ENCODE results near the gene HS3ST5.
"Not testable (repeated sequence)": the region's sequence is repeated elsewhere in the genome, so short reads cannot be mapped to it uniquely, and the experiment has no call there.

Gene HS3ST5

GRCh38 chr6:114084327-114084890, 258.4 kb downstream of the HS3ST5 start:
- no peak for FAIRE-seq

- FAIRE-seq = no peak
Measured at GRCh38 chr6:114083251-114083650, 259.6 kb downstream of the HS3ST5 start.

DNA sequence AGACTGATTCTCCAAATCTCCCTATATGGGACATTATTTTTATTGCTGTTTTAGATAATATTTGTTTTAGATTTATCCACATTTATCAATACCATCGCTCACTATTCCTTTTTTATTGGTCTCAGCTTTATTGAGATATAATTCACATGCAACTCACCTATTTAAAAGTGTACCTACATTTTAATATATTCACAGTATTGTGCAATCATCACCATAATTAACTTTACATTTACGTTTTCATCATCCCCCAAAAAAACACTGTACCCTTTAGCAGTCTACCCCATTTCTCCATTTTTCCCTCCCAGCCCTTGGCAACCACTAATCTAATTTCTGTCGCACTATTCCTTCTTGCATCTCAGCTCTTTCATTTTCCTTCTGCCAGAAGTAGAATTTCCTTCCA, 261.1 kb downstream of the HS3ST5 start:
- no peak for FAIRE-seq

DNA sequence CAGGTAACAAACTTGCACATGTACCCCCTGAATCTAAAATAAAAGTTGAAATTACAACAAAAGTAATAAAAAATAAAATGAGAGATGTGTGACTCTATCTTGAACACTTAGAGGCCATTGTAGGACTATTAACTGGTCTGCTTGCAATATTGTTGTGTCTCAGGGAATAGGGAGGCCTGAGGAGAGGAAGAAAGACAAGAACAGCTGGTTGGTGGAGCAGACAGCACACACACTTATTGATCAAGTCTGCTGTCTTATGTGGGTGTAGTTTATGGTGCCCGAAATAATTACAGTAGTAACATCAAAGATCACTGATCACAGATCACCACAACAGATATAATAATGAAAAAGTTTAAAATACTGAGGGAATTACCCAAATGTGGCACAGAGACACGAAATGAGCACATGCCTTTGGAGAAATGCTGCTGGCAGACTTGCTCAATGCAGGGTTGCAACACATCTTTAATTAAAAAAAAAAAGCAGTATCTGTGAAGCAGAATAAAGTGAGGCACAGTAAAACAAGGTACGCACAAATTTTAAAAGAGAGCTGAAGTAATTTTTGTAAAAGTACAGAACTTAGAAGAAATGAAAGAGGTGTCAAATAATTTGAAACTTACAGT, 261.8 kb downstream of the HS3ST5 start:
- no peak for FAIRE-seq

GRCh38 chr6:114080410-114080809, 262.4 kb downstream of the HS3ST5 start:
- FAIRE-seq = not testable (repeated sequence)

DNA sequence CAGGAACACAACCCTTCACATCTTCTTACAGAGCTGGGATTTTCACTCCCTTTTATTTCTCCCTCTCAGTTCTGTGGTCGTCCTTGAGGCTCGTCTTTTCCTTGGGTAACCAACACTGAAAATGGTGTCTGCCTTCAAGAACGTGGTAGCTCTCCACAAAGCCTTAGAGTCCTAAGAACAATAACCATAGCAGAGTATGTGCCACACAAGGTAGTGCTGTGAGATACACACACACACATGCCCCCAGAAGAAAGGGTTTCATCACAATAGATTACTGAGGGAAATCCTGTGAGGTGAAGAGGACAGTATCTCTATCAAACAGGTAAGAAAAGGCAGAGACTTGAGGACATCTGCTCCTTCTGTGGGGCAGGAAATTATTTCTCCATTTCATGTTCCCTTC, 267.0 kb downstream of the HS3ST5 start:
- no peak for FAIRE-seq

DNA sequence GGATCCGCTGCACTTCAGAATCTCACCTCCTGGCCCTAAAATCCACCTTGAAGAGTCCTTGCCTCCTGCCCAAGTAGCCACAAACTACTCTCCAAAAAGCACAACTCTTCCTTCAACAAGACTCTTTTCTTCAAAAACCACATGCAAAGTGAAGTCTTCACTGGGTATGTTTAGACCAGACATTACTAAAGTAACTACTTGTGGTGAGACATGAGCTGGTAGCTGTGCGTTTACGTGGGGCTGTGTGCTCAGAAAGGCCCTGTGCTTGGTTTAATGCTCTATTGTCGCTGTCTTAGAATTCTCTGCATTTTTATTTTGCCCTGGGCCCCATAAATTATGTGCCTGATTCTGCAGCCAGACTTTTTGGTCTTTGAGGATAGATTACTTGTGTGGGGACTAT, 267.5 kb downstream of the HS3ST5 start:
- no peak for FAIRE-seq

GRCh38 chr6:114068771-114069170, 274.1 kb downstream of the HS3ST5 start:
- no peak for FAIRE-seq

DNA sequence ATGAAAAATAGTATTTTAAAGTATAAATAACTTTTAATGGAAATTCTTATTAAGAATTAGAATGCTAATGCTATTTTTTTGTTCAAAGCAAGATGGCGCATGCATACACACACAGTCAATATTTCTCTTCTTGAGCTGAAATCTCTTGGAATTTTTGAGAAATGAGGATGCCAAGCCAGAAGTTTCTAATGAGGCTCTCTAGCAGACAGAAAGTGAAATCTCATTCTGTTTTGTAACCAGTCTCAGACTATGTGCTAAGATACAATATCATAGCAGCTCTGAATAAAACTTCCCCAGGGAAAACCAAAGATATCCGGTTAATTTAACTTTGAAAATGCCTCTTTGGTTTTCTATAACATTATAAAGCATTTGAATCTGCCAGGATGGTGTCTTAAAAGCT, 274.7 kb downstream of the HS3ST5 start:
- FAIRE-seq = no peak

DNA sequence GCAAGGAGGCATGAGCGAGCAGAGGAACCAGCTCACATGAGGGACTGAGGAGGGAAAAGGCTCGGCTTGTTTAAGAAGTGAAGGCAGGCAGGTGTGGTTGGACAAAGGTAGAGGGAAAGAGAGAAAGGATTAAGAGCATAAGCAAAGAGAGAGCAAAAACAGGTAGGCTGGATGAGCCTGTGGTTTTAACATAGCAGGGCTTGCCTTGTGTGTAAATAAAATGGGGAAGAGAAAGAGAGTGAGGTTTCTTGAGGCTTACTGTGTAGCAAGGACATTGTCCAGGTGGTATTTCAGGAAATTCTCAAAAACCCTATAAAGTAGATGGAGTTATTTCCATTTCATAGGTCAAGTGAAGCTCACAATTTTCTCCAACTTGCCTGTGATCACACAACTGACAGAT, 278.0 kb downstream of the HS3ST5 start:
- no peak for FAIRE-seq

- FAIRE-seq = no peak
Measured at GRCh38 chr6:114063956-114064355, 278.9 kb downstream of the HS3ST5 start.

- no peak for FAIRE-seq
Measured at GRCh38 chr6:114062199-114062598, 280.6 kb downstream of the HS3ST5 start.

DNA sequence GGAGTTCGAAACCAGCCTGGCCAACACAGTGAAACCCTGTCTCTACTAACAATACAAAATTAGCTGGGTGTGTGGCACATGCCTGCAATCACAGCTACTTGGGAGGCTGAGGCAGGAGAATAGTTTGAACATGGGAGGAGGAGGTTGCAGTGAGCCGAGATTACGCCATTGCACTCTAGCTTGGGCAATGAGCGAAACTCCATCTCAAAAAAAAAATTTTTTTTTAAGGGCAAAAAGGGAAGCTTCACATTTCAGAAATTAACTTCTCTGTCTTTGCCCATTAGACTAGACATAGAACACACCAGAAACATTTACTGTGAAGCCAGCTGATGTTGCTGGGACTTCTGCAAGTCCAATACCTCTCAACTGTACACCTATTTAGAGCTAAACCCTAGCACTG, 281.1 kb downstream of the HS3ST5 start:
- no peak for FAIRE-seq

DNA sequence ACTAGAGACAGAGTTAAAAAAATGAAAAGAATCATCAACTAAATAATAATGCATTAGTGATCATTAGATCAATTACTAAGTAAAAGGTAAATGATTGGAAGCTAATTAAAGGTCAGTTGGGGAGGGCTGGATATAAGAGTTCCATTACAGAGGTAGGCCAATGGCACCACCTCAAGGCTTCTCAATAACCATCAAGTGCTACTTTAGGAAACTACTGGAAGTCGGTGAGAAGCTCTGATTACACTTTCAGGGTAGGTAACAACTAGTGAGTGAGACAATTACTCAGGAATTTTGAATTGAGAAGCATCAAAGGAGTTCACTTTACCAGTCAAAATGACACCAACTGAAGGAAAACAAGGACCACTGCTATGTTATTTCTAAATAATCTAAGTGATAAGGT, 281.7 kb downstream of the HS3ST5 start:
- no peak for FAIRE-seq

DNA sequence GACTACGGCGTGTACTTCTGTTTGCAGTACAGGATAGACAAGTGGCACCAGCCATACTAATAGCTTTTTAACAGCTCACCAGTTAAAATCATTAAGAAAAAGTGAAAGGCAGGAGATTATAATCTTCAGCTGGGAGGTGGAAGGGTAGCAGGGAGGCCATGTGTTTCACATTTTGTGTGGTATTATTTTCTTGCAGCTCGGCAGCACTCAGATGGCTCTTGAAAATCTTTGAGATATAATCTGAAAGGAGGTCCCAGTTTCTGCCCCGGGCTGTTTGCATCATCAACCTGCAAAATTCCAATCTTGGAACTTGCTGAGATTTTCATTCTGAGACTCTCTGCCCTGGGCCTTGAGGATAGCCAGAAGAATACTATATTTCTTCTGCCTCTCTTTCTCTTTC, 284.4 kb downstream of the HS3ST5 start:
- FAIRE-seq = no peak

DNA sequence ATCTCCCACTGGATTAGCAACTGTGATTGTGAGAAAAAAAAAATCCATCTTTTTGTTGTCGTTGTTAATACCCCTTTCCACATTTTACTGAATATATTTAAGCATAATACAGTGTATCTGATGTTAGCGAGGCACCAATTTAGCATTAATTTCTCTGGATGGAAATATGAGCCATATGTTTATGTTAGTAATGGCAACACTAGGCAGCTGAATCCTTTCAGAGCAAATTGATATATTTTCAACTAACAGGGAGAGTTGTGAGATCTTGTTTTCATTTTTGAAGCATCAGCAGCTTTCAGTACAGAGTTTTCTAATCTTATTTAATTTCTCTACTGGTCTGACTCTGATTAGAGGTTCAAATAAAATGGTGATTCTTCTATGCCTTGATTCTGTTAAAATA, 287.1 kb downstream of the HS3ST5 start:
- FAIRE-seq = no peak

DNA sequence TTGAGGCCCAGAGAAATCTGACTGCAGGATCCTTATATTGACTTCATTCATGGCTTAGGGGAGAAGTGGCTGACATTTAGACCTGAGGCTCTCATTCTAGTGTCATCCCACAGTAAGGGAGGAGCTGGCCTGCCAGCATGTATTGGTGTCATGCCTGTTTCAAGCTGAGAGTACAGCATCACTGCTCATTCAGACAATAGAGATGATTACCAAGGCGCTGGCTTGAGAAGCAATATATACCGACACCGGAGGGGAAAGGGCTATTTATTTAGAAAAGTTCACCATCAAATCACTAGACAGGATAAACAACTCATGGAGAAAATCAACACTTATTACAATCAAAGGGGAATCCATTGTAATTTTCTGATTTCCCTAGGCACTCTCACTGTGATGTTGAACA, 287.5 kb downstream of the HS3ST5 start:
- FAIRE-seq = no peak

- no peak for FAIRE-seq
Measured at GRCh38 chr6:114053791-114054190, 289.0 kb downstream of the HS3ST5 start.

DNA sequence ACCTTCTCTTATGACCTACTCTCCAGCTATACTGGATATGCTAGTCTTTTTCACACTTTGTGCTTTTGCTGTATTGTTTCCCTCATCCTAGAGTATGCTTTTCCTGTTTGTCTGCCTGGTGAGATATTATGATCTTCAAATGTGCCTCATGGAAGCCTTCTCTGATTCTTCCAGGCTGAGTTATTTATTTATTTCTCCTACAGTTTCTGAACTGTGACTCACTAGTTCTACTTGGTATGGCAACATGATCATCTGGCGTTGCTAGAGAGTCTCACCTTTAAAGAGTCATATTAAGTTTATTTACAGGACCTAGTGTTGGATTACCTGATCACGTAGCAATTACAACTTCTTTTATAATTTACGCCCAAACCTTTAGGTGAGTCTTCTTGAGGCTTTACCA, 290.7 kb downstream of the HS3ST5 start:
- FAIRE-seq = no peak

DNA sequence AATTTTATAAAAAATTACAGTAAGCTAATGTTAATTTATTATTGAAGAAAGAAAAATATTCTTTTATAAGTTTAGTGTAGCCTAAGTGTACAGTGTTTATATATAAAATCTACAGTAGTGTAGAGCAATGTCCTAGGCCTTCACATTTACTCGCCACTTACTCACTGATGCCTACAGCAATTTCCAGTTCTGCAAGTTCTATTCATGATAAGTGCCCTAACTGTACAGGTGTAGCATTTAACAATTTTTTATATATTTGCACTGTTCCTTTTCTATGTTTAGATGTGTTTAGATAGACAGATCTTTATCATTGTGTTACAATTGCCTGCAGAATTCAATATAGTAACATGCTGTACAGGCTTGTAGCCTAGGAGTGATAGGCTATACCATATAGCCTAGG, 291.8 kb downstream of the HS3ST5 start:
- FAIRE-seq = no peak

DNA sequence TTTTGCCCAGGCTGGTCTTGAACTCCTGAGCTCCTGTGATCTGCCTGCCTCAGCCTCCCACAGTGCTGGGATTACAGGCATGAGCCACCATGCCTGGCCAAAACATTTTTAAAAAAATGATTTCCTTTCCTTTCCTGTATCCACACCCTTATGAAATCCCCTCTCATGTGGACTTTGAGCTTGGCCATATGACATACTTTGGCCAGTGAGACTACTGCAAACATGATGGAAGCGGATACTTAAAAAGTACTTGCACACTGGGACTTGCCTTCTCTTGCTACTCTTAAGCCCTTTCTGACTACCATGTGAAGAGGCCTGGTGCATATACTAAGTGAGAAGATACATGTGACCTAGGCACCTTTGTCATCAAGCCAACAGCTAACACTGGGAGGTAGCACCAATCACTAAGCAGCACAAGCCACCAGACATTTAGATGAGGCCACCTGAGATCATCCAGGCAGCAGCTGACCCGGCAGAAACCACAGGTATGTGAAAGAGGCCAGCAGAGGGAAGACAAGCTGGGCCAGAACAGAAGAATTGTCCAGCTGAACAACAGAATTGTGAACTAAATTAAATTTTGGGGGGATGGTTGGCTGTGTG, 293.4 kb downstream of the HS3ST5 start:
- FAIRE-seq = no peak

DNA sequence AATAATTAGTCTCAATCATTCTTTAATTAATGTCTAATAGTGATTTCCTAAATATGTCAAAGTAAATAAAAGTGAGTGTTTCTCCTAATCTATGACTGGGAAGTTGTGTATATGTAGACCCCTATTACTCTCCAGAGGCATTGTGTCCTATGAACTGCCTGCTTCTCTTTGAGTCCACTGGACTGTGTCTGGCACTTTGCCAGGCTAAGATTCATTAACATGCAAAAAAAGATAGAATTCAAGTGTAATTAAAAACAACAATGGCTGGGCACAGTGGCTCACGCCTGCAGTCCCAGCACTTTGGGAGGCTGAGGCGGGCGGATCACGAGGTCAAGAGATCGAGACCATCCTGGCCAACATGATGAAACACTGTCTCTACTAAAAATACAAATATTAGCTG, 298.3 kb downstream of the HS3ST5 start:
- FAIRE-seq = not testable (repeated sequence)

DNA sequence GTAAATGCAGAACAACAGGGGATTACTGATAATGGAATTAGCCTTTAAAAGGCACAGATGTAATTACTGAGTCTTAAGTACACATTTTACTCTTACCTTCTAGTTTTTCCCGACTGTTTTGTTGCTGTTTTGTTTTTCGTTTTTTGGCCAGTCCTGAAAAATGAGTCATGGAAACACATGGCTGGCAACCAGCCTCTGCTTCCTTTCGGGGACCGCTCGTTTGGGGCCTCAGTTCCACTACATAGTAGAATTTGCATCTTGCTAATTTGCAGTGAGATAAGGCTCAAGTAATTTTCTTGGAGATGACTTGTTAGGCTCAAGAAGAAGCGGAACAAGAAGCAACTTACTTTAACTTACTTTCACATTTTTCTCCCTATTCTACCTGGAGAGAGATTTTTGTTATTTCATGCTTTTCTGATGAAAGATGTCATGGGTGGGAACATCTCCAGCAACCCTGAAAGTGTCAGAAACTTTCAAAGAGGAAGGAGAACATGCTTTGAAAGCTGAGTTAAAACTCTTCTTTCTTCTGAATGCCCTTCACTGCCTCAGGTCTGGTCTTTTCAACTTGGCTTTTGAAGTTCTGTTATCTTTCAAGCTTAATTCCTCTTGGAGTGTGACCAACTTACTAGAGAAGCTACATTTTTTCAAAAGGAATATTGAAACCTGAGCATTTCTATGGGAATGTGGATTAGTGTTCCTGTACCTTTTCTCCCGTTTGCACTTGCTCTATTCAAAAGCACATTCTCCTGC, 300.4 kb downstream of the HS3ST5 start:
- no peak for FAIRE-seq

GRCh38 chr6:114040871-114041270, 302.0 kb downstream of the HS3ST5 start:
- no peak for FAIRE-seq

All from G401.6 (cell line).